Gastroesophageal sphincter (tissue), 3 donors: Measurements from ENCODE around the gene CIITA.

ENCODE experiments used
- CTCF ChIP-seq, 4 experiments: fragments of 200-600 bp in 2 of 4; fragments of 450-650 bp in 2 of 4; sonication (generic) in 1 of 4; IDR thresholded peaks; one replicate each; pipeline ENCODE4 v1.5.1; 2017 to 2019; ENCODE audit warnings: antibody characterized with exemption in 4 of 4, mild to moderate bottlenecking in 2 of 4, moderate library complexity in 2 of 4
- EP300 ChIP-seq: sonication (generic); formaldehyde crosslinking; IDR thresholded peaks from one replicate; pipeline ENCODE4 v1.6.1; 2017; ENCODE audit warnings: antibody characterized with exemption, mild to moderate bottlenecking
- POLR2A ChIP-seq, 2 donors: fragments of 450-650 bp; IDR thresholded peaks; one replicate each; pipeline ENCODE4 v1.6.1; 2017; ENCODE audit warnings: antibody characterized with exemption in 2 of 2, mild to moderate bottlenecking in 2 of 2, moderate library complexity in 1 of 2
- POLR2AphosphoS5 ChIP-seq: sonication (generic); formaldehyde crosslinking; IDR thresholded peaks from one replicate; pipeline ENCODE4 v1.6.1; 2017; ENCODE audit warnings: antibody characterized with exemption

GRCh38 chr16:10846213-10846998 lies 30.6 kb upstream of the CIITA start:
- TF ChIP-seq CTCF (IDR thresholded peaks at IDR 0.05) (no peak), EP300 (no peak), POLR2A (IDR thresholded peaks at IDR 0.05) (no peak), POLR2AphosphoS5 (no peak)
